Activated CD4-positive, alpha-beta T cell treated with anti-CD3 and anti-CD28 coated beads, Interleukin-2, amount 50 U/mL, for 48 hours (primary cell): ENCODE results near the gene CAPZB.

Experiments used
- DNase-seq, 2 experiments: peaks; one replicate each; pipeline ENCODE4 v3.0.0-alpha.2; 2020

CAPZB gene

GRCh38 chr1:19447550-19447949, 37.8 kb downstream of the CAPZB start:
- no peak for DNase-seq

DNA sequence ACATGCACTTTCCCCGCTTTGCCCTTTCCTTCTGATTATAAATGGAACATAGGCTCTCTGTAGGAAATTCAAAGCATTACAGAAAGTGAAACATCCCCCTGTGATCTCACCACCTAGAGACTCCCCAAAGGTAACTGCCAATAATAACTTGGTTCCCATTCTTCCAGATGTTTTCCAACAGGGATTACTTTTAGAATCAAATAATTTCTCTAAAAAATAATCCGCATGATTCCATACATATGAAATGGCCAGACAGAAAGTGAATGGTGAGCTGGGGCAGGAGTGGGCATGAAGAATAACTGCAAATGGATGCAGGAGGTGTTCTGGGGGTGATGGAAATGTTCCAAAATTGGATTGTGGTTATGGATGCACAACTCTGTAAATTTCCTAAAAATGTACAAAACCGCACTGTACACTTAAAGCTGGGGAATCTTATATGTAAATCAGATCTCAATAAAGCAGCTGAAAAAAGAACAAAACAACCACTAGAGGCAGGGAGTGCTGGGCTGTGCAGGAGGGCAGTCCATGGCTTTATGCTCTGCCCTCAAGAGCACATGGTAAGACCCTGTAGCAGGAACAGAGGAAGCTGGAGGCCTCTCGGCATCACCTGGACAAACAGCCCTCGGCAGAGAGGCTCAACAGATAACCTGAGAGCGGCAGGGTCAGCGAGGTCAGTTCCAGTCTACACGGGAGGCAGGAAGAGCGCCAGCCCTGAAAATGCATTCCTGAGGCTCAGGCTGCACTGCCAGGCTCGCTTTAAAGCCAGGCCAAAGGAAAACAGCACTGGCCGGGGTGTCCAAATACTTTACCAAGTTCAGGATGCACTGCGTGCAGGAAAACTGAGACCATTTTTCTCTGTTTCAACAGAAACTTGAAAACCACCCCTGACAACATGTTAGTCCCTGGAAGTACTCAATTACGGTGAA, 39.7 kb downstream of the CAPZB start:
- no peak for DNase-seq

DNA sequence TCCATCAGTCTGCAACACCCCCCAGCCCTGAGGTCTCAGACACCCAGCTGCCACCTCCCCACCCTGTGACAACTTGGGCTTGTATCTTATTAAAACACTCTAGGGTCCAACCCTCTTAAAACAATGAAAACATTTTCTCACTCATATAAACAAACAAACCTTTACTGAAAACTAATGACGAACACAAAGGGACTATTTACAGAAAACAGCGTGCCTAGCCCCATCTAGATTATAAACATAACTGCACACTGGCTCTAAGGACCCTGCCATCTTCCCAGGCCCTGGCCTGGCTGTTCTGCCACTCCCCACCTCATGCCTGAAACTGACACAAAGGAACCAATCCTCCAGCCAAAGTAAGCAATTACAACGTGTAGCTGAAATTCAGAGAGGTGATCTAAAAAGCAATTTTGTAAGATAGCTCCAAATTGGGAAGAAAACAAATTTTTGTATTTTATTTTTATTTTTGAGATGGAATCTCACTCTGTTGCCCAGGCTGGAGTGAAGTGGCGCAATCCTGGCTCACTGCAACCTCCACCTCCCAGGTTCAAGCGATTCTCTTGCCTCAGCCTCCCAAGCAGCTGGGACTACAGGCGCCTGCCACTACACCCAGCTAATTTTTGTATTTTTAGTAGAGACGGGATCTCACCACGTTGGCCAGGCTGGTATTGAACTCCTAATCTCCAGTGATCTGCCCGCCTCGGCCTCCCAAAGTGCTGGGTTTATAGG, 40.9 kb downstream of the CAPZB start:
- DNase-seq, result no peak

DNA sequence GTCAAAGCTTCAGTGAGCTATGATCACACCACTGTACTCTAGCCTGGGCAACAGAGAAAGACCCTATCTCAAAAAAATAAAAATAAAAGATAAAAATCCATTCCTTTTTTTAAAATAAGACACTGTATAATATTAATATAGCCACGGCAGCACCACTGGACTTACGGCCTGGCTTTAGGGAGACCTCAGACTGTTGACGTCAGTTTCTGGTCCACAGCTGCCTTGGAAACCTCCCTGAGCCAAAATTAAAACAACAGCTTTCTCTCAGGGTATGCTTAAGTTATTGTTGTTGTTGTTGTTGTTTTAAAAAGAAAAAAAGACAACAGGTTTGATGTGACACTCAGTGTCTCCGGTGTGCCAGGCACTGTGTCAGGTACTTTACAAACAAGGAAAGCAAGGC, 42.0 kb downstream of the CAPZB start:
- DNase-seq, result no peak

DNA sequence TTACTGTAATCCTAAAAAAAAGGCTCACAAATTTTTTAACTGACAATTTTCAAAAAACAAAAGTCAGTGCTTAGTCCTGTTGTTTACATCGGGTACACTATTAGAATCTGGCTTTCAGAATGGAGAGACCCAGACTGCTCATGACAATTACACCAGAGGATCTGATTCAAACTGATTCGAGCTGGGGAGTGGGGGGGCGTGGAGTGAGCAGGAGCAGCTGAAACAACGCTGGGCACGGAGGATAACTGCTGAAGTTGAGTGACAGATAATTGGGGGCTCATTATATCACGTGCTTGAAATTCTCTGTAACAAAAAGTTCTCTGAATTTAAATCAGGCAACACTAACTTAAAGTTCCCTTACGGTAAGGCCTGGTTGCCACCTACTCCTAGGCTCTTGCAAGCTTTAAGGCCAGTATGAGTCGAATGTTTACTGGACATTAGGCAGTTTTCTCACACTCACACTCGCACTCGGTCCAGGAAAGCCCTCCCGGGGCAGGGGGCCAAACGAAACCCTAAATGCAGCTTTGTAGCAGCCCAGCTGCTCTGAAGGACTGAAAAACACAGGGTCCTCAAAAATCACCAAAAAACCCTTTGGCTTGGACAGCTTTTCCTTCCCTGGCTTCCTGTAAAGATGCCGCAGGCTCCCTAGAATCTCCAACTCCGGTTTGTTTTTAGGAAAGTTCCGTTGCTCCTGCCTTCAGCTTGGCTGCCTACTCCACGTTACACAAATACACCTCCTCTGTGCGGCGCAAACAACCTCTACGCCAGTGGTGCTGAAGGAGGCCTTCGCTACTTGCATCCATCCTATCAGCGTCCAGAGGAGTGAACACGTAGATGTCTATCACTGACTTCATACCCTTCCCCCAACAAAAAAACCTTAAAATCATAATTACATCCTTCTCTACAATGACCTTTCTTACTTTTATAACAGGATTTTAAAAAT, 42.9 kb downstream of the CAPZB start:
- no peak for DNase-seq

GRCh38 chr1:19441048-19441780, 44.1 kb downstream of the CAPZB start:
- DNase-seq, result no peak

- peak in 1 of 2 experiments; percentile 34 for DNase-seq
Observed at GRCh38 chr1:19439464-19440171, 45.7 kb downstream of the CAPZB start.

DNA sequence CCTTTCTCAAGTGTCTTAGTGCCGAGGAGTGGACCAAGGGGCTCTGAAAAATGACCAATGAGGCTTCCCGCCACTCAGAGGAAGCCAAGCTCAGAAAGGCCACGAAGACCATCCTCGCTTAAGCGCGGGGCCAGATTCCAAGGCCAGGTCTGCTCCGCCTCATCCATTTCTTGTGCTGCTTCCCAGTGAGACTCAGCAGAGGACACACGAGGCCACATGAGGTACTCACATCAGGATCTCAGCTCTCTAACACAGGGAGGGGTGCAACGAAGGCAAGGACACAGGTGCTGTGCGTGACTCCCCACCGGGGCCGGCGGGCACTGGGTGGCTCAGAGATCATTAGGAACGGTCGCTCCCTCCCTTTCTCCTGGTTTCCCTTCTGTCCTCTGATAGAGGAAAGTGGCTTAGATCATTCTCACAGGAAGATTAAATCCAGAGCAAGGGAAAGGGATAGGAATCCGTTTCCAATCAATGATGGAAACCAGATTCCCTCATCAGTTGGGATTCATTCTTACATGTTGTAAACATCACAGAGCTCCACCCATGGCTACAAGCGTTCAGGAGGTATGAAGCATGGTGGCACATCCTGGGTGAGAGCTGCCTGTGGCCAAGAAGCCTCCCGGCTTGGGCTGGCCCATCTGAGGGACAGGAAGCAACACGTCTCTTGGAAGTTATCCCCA, 46.7 kb downstream of the CAPZB start:
- DNase-seq, result no peak

DNA sequence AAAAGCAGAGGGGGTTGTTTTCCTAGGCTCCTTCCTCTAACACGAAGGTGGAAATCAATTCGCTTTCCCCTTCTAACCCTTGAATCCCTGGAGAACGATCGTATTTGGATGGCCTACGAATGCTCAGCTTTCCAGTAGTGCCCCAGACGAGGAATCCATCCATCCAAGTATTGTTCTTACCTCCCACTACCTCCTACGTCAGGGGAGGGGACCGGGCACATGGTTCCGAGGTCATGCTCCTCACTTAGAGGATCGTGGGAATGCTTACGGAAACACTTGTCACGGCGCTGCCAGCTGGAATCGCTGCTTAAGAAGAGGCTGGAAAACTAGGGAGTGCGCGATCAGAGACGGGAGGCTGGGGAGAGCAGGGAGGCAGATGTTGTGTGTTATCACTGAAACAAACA, 47.4 kb downstream of the CAPZB start:
- DNase-seq, result no peak

DNA sequence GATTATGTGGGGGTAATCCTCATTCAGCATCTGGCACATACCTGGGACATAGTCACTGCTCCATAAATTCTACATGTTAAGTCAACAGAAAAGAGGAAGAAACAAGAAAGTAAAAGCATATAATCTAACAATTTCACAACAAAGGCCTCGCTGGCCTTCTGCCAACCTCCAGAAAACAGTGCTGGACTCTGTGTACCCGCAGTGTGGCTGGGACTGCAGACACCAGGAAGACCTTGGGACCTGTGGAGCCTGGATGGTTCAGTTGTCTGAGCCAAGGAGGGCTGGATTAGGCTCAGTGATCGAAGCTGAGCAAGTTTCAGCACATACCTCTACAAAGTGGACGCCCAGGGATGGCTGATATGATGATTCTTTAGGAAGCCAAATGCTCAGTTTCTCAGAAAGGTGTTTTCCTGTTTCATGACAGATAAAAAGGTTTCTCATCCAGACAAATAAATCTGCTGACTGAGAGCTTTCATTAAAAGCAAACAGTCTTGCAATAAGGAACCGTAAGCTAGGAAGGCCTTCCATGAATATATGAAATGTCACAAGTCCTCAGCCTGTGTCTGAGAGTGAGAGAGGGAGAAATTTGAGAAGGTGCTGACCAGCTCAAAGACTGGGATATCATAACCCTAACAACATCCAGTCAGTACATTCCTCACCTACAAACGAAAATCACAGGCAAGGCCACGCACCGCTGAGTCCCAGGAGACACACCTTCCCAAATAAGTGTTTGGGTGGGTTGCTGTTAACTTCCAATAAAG, 48.4 kb downstream of the CAPZB start:
- DNase-seq, result no peak

GRCh38 chr1:19435851-19436455, 49.4 kb downstream of the CAPZB start:
- DNase-seq, result peak; percentile 36 to 52

GRCh38 chr1:19435181-19435580, 50.2 kb downstream of the CAPZB start:
- no peak for DNase-seq

- DNase-seq, result no peak
Observed at GRCh38 chr1:19433719-19433998, 51.7 kb downstream of the CAPZB start.

DNA sequence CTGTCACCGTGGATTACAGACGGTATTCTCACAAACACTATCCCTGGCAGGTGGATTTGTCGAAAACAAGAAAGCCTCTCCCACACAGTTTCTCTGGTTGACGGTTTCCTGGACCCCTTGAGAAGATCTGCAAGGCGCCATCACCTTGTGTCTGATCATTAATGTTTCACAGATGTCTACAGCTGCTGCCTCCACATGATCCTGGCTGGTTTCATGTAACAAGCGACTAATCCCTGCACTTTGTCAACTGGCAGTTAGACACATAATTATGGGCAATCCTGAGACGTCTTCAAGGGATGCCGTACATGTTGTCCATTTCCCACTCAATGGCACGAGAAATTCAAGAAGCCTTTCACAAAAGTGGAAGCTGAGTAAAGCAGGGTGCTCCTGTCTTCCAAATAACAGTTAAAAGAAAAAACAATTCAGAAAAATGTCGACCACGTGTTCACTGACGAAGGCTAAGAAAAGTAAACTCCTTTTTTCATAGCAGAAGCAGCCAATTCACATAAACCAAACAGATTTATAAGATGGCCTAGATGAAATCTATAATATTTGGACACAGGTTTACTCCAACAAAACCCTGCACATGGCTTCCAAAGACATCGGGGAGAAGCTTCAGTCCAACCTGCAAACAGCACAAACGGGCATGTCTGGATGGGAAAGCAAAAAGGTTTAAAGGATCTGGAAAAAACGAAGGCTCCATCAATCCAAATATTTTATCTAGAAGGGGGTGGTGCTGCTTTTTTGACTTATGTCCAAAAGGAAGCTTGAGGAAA, 52.2 kb downstream of the CAPZB start:
- peak in 1 of 2 experiments; percentile 47 for DNase-seq

GRCh38 chr1:19430121-19431068, 54.9 kb downstream of the CAPZB start:
- no peak for DNase-seq

- no peak for DNase-seq
Observed at GRCh38 chr1:19429611-19430010, 55.7 kb downstream of the CAPZB start.

GRCh38 chr1:19427087-19427781, 58.1 kb downstream of the CAPZB start:
- no peak for DNase-seq
